EL (cell line): ENCODE data around the gene MTAP.

Source experiments
- DNase-seq: peaks from one replicate; pipeline ENCODE4 v3.0.0-alpha.2; 2016

Gene MTAP

DNA sequence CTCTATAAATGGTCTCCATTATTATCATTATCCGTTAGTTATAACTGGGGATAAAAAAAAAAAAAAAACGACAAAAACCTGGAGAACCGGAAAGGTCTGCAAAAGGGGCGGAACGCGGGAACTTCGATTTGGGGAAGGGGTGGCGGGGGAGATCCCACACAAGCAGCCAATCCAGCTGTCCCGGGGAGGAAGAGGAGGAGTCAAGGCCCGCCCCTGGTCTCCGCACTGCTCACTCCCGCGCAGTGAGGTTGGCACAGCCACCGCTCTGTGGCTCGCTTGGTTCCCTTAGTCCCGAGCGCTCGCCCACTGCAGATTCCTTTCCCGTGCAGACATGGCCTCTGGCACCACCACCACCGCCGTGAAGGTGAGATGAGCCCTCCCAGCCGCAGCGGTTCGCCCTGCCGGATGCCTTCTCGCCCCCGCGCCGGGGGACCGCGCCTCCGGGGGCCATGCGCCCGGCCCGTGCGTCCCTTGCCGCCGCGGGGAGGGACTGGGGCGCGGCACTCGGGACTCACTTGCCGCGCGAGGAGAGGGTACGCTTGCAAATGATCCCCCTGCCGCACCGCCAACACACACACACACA is at the start of gene MTAP:
Gene MTAP (plus strand): TSS at position 219 of the 583 bp plus-strand sequence. CDS start 113 bp downstream, at position 332.
- peak; percentile 94 for DNase-seq

DNA sequence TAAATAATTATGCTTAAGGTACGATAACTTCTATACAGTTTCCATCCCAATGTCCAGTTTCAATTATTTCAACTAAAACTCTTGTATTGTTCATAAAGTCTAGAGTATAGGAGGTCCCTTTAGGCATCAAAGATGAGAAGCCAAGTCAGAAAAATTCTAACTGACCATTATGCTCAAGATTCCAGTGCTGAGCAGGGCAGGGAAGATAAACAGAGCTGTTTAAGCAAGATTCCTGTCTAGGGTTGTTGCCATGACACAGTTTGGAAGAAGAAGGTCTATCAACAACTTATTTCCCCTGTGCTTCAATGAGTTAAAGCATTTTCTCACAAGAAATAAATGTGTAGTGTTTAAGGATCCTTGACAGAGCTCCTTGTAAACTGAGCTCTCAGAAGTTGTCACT is 48.9 kb upstream of the MTAP start:
- DNase-seq: no peak

DNA sequence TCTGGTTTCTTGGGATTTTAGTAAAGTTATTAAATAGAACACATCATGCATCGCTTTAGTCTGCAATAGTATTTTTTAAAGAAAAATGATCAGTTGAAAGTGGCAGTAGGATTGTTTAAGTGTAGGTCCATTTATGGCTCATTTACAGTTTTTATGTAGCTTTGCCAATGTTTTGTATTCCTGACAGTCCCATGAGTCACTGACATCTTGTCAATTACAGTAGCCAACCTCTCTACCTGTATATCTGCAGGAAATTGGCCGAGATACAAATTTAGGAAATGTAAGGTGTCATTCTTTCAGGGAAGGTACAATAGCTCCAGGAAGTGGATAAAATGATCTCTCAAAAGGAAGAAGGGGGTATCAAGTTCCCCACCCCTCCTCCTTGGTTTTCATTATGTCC is 47.7 kb upstream of the MTAP start:
- no peak for DNase-seq

DNA sequence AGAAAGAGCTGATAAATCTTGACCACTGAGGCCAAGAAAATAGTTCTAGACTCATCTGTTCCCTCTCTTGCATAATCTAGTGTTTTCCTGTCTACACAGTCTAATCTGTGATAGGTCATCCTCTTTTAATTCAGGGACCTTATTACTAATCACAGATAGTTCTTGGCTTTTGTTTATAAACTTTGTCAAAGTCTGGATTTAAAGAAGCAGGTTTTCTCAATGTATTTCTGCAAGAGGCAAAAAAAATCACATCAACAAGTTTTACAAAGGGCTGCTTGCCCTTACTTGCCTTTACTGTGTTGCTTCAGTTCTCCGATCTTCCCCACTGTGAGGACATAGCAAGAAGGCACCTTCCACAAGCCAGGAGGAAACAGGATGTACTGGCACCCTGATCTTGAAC is 43.9 kb upstream of the MTAP start:
- DNase-seq: no peak

DNA sequence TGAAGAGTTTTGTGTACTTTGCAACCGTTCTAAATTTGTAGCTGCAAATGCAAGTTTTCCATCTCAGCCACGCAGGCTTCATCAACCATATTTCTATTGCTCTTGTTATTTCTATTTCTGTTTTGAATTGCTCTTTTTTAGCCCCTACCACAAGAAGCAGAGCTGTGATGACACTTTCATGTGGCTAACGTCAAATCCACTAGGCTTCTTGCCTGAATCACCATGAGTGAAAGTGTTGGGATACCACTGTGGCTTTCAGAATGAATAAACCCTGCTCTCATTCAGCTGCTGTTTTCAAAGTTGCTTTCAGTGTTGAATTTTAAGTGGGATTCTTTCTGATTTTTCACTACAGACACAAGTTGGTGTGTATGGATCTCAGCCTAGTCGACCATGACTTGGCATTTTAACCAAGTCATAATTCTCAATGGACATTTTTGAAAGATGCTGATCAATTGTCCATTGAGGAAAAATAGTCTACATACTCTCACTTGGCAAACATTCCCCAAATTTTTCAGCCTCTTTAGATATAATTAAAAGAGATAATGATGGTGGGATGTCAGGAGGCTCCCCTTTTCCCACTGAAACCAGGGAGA is 41.0 kb upstream of the MTAP start:
- no peak for DNase-seq

DNA sequence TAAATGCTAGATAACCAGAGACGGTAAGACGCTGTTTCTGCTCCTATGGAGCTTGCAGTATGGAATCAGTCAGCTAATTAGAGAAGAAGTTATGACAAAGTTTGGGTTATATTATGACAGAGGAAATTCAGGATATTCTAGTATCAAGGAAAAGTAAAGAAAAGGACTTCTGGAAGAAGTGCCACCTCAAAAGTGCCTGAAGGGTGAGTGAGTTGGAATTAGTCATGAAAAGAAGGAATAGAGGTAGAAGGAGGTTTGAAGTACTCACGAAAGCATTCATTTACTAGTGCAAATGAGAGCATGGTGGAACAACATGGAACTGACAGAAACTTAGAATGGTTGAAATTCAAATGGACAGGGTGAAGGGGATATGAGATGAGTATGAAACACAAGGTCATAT is 40.4 kb upstream of the MTAP start:
- DNase-seq: no peak

DNA sequence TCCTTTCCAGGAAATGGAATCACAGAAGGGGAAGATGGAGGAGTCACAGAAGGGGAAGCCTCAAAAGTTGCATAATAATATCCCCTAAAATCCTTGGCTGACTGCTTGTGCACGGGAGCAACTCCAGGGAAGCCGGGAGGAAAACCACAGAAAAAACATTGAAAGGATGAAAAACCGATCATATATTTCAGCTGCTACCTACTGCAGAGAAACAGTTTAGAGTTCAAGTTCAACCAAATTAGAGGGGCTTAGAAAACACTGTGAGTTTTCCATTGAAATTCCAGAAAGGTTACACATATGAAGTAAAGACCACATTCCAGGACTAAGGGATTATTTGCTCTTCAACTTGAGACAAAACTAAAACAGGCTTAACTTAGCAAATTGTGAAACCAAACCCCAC is 37.6 kb upstream of the MTAP start:
- peak; percentile 26 for DNase-seq

DNA sequence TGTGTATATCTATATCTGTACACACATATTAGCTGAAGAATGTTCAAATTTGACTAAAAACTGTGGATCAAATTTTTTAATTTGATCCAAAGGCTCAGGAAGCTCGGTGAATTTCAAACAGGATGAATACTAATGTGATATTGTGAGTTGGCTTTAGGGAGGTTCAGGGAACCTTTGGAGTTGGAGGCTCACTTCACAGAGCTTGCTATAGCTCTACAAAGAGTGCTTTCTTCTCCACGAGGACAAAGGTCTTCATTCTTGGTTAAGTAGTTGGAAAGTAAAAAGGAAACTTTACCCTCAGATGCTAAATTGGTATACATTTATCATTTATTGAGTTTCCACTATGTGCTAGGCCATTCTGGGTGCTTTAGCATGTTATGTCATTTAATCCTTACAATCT is 36.3 kb upstream of the MTAP start:
- no peak for DNase-seq

DNA sequence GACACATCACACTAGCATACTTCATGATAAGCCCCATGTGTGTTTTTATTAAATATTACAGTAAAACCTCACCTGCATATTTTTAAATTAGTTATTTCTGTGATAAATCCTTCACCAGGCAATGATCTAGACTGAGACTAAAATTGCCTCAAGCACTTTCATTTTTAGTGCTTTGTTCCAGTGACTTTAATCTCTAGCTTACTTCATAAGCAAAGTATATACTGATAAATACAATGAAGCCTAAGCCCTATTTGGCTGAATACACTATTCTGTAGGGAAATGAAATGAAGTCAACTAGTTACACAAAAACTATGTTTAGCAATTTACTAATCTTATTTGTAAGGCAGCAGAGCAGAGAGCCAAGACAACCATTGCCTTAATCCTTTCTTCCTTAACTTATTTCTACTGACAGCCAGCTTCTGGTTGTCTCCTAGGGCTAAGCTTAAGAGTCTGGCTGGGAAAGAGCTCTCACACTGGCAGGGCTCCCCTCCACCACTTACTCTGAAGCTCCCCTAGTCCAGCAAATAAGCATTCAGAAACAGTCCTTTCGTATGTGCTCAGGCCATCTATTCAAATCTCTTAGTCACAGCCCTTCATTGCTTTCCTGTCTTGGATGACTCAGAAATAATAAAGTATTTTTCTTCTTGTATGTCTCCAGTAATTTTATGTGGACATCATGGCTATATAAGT is 31.4 kb upstream of the MTAP start:
- peak; percentile 72 for DNase-seq

DNA sequence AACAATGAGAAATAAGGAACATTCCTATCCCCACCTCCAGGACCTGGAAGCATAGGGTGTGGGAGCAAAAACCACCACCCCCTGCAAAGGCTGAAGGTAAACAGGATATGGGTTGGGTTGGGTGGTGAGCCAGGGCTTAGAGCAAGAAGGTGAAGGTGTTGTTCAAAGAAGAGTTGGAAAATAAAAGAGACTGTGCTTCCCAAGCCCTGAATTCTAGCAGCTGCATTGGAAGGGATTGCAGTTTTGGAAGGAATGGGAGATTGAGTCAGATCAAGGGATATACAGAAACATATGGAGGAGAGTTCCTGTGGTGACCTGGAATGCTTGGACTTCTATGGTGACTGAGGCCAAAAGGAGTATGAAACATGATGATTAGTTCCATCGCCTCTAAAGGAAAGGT is 24.7 kb upstream of the MTAP start:
- peak; percentile 85 for DNase-seq

DNA sequence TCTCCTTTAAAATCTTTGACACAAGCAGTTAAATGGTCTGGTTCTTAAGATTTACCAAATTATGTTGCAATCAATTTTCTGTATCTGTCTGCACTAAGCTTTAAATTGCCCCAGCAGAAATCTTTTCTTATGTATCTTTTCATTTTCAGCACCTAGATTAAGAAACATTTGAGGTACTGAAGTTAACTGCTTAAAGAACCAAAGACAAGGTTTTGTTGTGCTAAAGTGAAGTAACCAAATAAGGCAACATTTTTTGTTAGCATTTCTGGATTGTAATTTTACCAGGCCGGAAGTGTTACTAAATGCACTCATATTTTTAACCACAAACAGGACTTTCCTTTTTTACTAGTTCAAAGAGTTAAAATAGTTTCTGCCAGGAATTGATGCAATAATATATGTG is 24.1 kb upstream of the MTAP start:
- DNase-seq: peak; percentile 66

DNA sequence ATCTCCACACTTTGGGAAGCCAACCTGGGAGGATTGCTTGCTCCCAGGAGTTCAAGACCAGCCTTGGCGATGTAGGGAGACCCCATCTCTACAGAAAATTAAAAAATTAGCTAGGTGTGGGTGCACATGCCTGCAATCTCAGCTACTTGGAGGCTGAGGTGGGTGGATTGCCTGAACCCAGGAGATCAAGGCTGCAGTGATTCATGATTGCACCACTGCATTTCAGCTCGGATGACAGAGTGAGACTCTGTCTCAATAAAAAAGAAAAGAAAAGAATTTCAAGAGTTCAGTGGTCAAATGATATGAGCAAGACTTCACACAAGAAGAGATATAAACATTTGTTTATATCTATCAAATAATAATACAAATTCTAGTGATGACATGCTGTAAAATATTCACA is 23.0 kb upstream of the MTAP start:
- DNase-seq: peak; percentile 23

DNA sequence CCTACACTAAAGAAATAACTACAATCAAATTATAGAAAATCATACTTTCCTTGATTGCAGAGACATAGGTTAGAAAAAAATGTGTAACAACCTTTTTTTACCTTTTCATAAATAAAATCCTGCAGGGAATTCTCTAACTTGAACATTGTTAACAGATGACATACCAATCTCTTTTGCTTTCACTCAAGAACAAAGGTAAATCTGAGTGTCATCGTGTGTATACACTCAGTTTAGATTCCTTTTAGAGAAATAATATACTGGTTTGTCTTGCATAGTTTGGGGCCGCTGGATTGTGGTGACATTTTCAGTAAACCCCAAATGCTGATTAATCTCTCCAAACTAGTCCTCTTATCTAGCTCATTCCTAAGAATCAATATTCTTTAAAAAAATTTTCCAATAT is 20.8 kb upstream of the MTAP start:
- DNase-seq: no peak

DNA sequence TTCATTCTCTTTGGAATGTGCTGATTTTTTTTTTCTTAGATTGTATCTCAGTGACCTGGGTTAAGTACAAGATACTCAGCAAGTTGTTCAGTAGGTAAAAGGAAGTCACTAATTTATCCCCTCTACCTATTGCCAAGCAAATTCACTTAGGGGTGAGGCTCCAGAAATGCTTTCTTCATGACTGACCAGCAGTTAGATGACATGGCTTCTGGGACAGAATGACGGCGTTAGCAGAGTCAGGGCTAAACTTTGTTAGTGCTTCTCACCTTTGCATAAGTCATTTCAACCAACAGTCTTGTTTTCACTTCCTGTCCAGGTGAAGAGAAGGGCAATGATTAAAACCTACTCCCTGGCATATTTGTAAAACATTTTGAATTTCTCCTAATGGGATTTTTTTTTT is 20.2 kb upstream of the MTAP start:
- no peak for DNase-seq

DNA sequence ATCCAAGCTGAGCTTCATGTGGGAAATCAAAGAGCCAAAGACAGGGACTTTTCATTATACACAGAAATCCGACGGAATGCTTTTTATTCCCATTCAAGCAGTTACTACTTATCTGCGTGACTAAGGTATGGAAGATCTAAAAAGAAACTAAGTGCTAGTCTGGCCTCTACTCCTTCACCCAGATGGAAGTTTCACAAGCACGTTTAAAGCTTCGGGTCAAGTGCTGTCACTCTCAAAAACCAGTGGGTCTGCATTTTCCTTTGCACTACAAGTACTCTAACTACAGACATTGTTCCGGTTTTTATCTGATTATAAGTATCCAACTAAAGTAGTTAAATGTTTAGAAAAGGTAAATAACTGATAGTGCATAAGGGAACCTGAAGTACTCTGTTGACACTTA is 13.7 kb upstream of the MTAP start:
- DNase-seq: no peak

DNA sequence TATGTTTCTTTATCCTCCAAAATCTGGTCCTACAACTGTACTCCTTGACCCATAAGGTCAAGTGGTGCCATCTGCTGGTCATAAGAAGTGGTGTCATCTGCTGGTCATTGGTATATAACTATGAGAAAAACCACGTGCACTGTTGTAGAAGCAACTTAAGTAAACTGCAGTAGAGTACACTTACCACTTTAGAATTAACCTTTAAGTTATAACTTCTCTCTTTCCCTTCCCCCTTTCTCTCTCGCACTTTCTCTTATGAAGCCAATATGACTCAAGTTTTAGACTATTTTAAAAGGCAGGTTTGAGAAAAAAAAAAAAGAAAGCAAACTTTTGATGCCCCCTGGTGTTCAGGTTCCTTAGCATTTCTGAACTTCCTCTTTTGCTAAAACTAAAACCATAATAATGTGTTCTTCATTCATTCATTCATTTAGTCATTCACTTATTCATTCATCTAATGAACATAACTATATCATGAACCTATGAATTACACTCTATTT is 12.8 kb upstream of the MTAP start:
- peak; percentile 86 for DNase-seq

DNA sequence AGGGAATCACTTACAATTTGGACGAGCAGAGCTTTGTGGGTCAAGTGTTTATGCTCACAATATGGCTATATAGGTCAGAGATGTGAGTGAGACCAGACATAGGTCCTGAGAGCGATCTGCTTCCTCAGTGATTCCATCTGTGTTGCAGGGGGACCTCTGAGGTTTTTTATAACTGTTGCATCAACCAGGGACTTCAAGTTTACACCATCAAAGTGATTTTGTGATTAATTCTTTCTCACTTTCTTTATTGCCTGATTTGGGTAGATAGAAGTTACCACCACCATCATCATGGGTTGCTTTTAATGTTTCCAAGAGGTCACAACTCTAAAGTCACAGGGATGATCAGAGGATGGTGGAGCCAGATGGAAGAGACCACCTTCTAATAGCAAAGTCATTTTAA is 7.0 kb upstream of the MTAP start:
- DNase-seq: no peak

DNA sequence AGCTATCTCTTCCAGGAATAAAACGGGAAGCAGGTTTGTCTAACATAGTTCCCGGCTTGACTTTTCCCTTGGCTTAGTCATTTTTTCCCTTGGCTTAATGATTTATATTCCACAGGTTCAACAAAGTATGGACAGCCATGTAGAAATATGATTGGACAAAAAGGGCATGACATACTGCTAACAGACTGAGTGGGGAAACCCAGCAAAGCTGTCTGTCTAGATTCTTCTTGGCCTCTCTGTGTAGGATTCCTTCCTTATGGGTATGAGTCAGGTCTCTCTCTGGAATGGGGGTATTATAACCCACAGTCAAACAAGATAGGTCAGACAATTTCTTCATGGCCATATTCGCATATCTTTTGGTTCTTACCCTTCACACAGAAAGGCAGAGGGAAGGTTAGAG is 5.7 kb upstream of the MTAP start:
- peak; percentile 54 for DNase-seq

DNA sequence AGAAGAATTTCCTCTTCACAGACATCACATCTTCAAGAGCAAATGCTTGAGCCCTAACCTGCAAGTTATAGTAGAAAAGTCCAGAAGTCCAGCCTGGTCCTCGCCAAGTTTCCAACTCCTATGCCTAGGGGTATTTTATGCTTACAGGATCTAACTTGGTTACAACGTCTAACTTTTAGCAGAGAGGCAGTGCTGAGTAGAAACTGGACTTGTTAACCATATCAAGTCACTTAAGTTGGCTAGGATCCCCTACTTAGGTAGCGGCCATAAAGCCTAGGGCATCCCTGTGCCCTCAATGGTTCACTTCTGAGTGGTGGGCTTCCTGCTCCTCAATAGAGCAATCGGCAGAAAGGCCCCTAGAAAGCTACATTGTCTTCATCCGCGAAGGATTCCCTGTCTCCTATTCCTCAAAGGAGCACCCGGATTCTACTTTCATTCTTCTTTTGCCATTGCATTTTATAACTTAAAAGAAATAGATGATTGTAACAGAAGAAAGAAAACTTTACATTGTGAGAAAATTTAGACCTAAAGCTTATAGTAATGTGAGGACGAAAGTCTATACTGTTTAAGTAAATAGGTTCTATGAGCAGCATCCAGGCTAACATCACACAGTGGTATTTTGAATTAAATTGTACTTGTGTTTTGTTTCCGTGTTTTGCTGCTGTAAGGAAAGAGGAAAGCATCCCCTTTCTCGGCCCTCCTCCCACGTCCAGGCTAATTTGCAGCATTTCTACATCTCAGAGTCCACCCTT is 1.3 kb upstream of the MTAP start:
- DNase-seq: no peak

DNA sequence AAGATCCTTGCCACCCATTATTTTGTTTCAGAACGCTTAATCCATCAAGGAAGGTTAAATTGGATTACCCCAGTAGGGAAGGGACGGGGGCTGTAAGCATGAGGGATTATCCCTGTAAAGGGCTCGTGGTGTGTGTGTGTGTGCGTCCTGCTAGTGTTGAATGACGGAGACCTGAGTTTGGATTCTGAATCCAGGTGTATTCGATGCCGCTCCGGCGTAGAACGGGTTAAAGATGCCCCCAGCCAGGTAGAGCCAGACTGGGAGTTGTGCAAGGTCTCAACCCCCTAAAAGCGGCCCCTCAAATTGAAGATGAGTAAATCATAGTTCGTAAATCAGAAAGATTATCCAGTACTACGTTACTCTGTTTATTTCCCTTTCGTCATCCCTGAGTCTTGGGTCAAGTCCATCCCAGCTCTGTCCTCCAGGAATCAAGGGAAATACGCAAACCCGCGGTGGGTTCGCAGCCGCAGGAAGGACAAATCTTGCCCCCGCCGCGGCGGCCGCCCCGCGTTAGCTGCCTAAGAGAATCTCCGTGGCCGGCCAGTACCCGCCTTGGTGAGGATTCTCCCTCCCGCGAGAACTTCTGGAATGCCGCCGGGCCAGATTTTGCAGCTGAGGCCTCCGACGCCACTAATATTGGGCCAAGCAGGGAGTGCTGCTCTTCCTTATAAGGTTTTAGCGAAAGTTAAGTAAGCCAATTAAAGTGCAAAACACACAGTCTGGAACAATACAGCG is 586 bp upstream of the MTAP start:
- DNase-seq: peak; percentile 87

DNA sequence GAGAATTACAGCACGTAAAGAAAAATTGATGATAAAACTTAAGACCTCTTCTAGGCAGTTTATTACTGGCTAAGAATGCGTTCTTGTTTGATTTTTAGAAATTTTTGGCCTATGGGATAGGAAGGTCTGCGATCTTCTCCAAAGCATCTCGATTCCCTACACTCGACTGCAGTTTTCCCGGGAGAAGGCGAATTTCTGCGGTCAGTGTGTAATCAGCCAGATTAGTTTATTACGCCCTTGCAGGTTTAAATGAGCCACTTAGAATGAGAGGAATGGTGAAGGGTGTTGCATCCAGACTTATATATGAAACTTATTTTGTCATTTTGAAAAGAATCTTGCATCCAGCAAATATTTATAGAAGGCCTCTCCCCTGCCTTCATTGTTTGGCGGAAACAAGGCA is 1.2 kb downstream of the MTAP start:
- DNase-seq: no peak

DNA sequence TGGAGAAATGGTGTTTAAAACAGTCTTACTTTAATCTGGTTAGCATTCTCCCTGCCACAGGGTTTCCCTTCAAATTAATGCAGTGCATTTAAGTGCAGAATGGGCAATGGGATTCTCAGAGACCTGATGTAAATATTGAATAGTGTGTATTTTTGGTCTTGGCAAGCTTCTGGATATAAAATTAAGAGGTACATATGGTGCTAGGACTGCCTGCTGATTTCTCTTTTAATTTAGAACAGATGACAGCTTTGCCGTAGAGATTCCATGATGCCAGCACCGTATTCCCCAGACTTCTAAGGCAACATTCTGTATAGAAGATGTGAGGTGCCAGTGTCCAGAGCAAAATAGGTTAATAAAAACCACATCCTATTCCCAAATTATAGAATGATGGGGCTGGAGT is 1.9 kb downstream of the MTAP start:
- DNase-seq: no peak

DNA sequence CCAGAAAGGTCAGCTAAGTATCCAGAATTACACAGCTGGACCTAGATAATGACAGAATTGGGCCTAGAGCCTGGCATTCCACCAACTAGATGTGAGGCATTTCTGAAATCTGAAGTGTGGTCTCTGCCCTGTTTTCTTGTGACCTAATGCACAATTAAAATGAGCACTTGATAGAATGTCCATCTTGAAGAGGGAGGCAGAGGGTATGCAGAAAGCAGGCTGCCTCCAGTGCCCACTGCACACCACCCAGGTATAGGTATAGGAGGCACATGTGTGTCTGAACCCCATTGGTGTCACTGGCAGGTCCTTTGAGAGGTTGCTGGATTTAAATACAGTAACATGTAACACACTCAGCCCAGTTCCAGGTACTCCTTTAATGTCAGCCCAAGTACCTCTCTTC is 2.4 kb downstream of the MTAP start:
- DNase-seq: no peak
